WTC11 (cell line): ENCODE measurements around the gene AGAP5. TPM values are rescaled to one million over a fixed set of nuclear protein-coding genes. Genes with fewer than 3 reads are reported as not detected.

ENCODE experiments used
- ATAC-seq: fragments of 200-7000 bp; cut with Tn5 transposase; 2 replicates; pipeline ENCODE4 v1.10.0; 2021; ENCODE audit warnings: mild to moderate bottlenecking, moderate library complexity
- CTCF ChIA-PET: fragments of 300-600 bp; sonication (Branson Sonifier 250); formaldehyde crosslinking; loops from one replicate; lab custom pipeline; 2021; ENCODE audit warnings: antibody characterized with exemption; lab: Charles Lee
- POLR2A ChIA-PET: fragments of 350-600 bp; sonication (Branson Sonifier 250); formaldehyde crosslinking; loops from one replicate; lab custom pipeline; 2021; ENCODE audit warnings: antibody characterized with exemption; lab: Charles Lee
- DNase-seq: peaks from one replicate; pipeline ENCODE4 v3.0.0; 2021; ENCODE audit warnings: low spot score
- H3K27ac Mint-ChIP-seq: 2 replicates; pipeline ENCODE4 v1.8.0; 2021; ENCODE audit warnings: mixed read lengths
- H3K27me3 Mint-ChIP-seq: 2 replicates; pipeline ENCODE4 v1.8.0; 2021; ENCODE audit warnings: low read depth, mild to moderate bottlenecking, moderate library complexity, mixed read lengths
- H3K36me3 Mint-ChIP-seq: 2 replicates; pipeline ENCODE4 v1.8.0; 2021; ENCODE audit warnings: mixed read lengths
- H3K4me1 Mint-ChIP-seq: 2 replicates; pipeline ENCODE4 v1.8.0; 2022; ENCODE audit warnings: mixed read lengths
- H3K4me3 Mint-ChIP-seq: 2 replicates; pipeline ENCODE4 v1.8.0; 2021; ENCODE audit warnings: mild to moderate bottlenecking, moderate library complexity, mixed read lengths
- H3K9me3 Mint-ChIP-seq: 2 replicates; pipeline ENCODE4 v1.8.0; 2021; ENCODE audit warnings: mixed read lengths
- AFF4 ChIP-seq: sonication (generic); formaldehyde crosslinking; IDR thresholded peaks from 2 replicates; pipeline ENCODE4 v1.8.1; 2023; ENCODE audit warnings: mild to moderate bottlenecking, missing genetic modification reagents, borderline replicate concordance
- AR ChIP-seq: fragments of 250-450 bp; sonication (Bioruptor Pico); IDR thresholded peaks from 2 replicates; pipeline ENCODE4 v1.9.0; 2021; ENCODE audit warnings: mild to moderate bottlenecking
- ATF6 ChIP-seq: sonication (generic); formaldehyde crosslinking; IDR thresholded peaks from 2 replicates; pipeline ENCODE4 v1.8.1; 2023; ENCODE audit warnings: mild to moderate bottlenecking, missing genetic modification reagents
- CREM ChIP-seq: sonication (generic); formaldehyde crosslinking; IDR thresholded peaks from 2 replicates; pipeline ENCODE4 v1.8.1; 2022; ENCODE audit warnings: mild to moderate bottlenecking, missing genetic modification reagents, moderate library complexity
- HMGXB4 ChIP-seq: sonication (generic); formaldehyde crosslinking; IDR thresholded peaks from 2 replicates; pipeline ENCODE4 v1.8.1; 2023; ENCODE audit warnings: mild to moderate bottlenecking, moderate library complexity, missing genetic modification reagents
- JUN ChIP-seq: sonication (generic); formaldehyde crosslinking; IDR thresholded peaks from 2 replicates; pipeline ENCODE4 v1.8.0; 2023; ENCODE audit warnings: mild to moderate bottlenecking, missing genetic modification reagents
- KAT7 ChIP-seq: sonication (generic); formaldehyde crosslinking; IDR thresholded peaks from 2 replicates; pipeline ENCODE4 v1.8.1; 2023; ENCODE audit warnings: missing genetic modification reagents, mild to moderate bottlenecking, borderline replicate concordance
- MLX ChIP-seq: sonication (generic); formaldehyde crosslinking; IDR thresholded peaks from 2 replicates; pipeline ENCODE4 v1.8.1; 2023; ENCODE audit warnings: mild to moderate bottlenecking, missing genetic modification reagents, moderate library complexity
- NFE2L1 ChIP-seq: sonication (generic); formaldehyde crosslinking; IDR thresholded peaks from 2 replicates; pipeline ENCODE4 v1.8.1; 2023; ENCODE audit warnings: missing genetic modification reagents
- PRRX2 ChIP-seq: fragments of 250-450 bp; sonication (Bioruptor Pico); IDR thresholded peaks from 2 replicates; pipeline ENCODE4 v1.8.0; 2021; ENCODE audit warnings: mild to moderate bottlenecking
- ZBTB43 ChIP-seq: sonication (generic); formaldehyde crosslinking; IDR thresholded peaks from 2 replicates; pipeline ENCODE4 v1.8.1; 2023; ENCODE audit warnings: mild to moderate bottlenecking, missing genetic modification reagents
- ZMAT4 ChIP-seq: fragments of 250-450 bp; sonication (Bioruptor Pico); IDR thresholded peaks from 2 replicates; pipeline ENCODE4 v1.9.0; 2021; ENCODE audit warnings: mild to moderate bottlenecking
- ZNF121 ChIP-seq: sonication (generic); formaldehyde crosslinking; IDR thresholded peaks from 2 replicates; pipeline ENCODE4 v1.8.0; 2023; ENCODE audit warnings: missing genetic modification reagents
- total RNA-seq: library from RNA; stranded (reverse); gene quantifications from 3 replicates; pipeline ENCODE4 v1.2.3, GENCODE V29; 2021

Gene AGAP5
- total RNA-seq, 1 experiment from 2014 or later: 7.5 TPM

- no peak for TF ChIP-seq ZMAT4 (CRISPR knock-in tag)
- no peak for TF ChIP-seq PRRX2
These were observed 47.9 kb downstream of the AGAP5 start (continued) for GRCh38 chr10:73649876-73650536.

- ChIA-PET CTCF (interaction anchor here (1.5 to 6.9 kb wide), 2 partner anchors 11 to 119 kb away, joined by 4 to 77 read pairs; no protein-coding TSS in a partner anchor), POLR2A (interaction anchor here (1.6 kb wide), 1 partner anchor 80 kb away, joined by 3 read pairs; no protein-coding TSS in a partner anchor)
- Mint-ChIP-seq H3K36me3 (no peaks in the 10 kb centered on the region), H3K9me3 (no peaks in the 10 kb centered on the region), H3K27ac (no peak overlapping the region)
- no peak for ATAC-seq
- TF ChIP-seq KAT7 (CRISPR knock-in tag) (no peak), JUN (CRISPR knock-in tag) (no peak)
- TF ChIP-seq, all 79 proteins: peak for 0
- Mint-ChIP-seq H3K4me1 (peaks cover 20% of the 10 kb centered on the region), H3K4me3 (peak overlapping the region; percentile 77), H3K27me3 (no peaks in the 10 kb centered on the region; the same call in 1 of the 2 replicates)
- no peak for DNase-seq
These were observed 48.7 kb downstream of the AGAP5 start for GRCh38 chr10:73648975-73649829.

GRCh38 chr10:73647875-73648651, 49.8 kb downstream of the AGAP5 start:
- DNase-seq (peak; percentile 42), ATAC-seq (peak; percentile 7)
- CTCF ChIA-PET: interaction anchor here (0.7 to 6.9 kb wide), 4 partner anchors 13 to 1437 kb away, joined by 3 to 77 read pairs (median 4); partner anchors contain the start of gene USP54
- Mint-ChIP-seq H3K27ac (no peak overlapping the region), H3K27me3 (no peaks in the 10 kb centered on the region; the same call in 1 of the 2 replicates), H3K36me3 (no peaks in the 10 kb centered on the region), H3K4me3 (peak overlapping the region; percentile 77), H3K4me1 (peaks cover 20% of the 10 kb centered on the region), H3K9me3 (no peaks in the 10 kb centered on the region)
- POLR2A ChIA-PET: interaction anchor here (1.1 to 1.6 kb wide), 2 partner anchors 81 to 124 kb away, joined by 3 read pairs; a partner anchor contains a TSS
- TF ChIP-seq ZNF121 (CRISPR knock-in tag): no peak
- no peak for TF ChIP-seq ATF6 (CRISPR knock-in tag)
- no peak for TF ChIP-seq NFE2L1 (CRISPR knock-in tag)
- TF ChIP-seq MLX (CRISPR knock-in tag): no peak
- TF ChIP-seq CREM (CRISPR knock-in tag): 0 out of 2 replicates have a peak, but pooled peaks have one; percentile 31
- no peak for TF ChIP-seq AFF4 (CRISPR knock-in tag)
- TF ChIP-seq ZBTB43 (CRISPR knock-in tag): no peak
- TF ChIP-seq HMGXB4 (CRISPR knock-in tag): 0 out of 2 replicates have a peak, but pooled peaks have one; percentile 37
- no peak for TF ChIP-seq AR
